Measurements from ENCODE around the gene CNTFR. TPM values are rescaled to one million over a fixed set of nuclear protein-coding genes. Genes with fewer than 3 reads are reported as not detected.
A peak's percentile ranks its signal among the peaks of the same experiment; 100 is the strongest.

CNTFR gene
- total and polyA plus RNA-seq, 2 donors (not counting 1 experiment from before 2014, with no cell fraction given): not detected

- no peaks in the 10 kb centered on the region for H3K9me3 Mint-ChIP-seq (ENCODE audit: insufficient read depth)
- intact Hi-C loops (cut with micrococcal nuclease): loop anchor here (2.0 kb wide), 1 partner anchor 15 kb away; the partner anchor contains the start of gene RPP25L
- Histone ChIP-seq H3K27ac (ENCODE audit: low read length in 2 of 2) (no peak overlapping the region), H3K9ac (ENCODE audit: low read length) (peak overlapping the region; percentile 53), H2AFZ (ENCODE audit: insufficient read depth, low read depth, low read length, poor library complexity, severe bottlenecking) (peak overlapping the region; percentile 58), H3K36me3 (replicated peaks in 1 of 2; ENCODE audit: control extremely low read depth in 1 of 2, control insufficient read depth in 1 of 2, extremely low read depth in 1 of 2, insufficient read depth in 2 of 2, low read length in 1 of 2) (no peaks in the 10 kb centered on the region), H3K4me3 (ENCODE audit: control extremely low read depth in 1 of 5, extremely low read depth in 1 of 5, insufficient read depth in 1 of 5, low read depth in 2 of 5, low read length in 4 of 5) (peak overlapping the region in 3 of 5 experiments; percentile 38 to 57 (median 51)), H4K20me1 (ENCODE audit: control insufficient read depth, insufficient read depth, low read length, poor library complexity, severe bottlenecking) (peaks cover 6% of the 10 kb centered on the region), H3K4me1 (ENCODE audit: control insufficient read depth in 2 of 2, insufficient read depth in 2 of 2, low read length in 2 of 2) (peaks cover 35 to 42% of the 10 kb centered on the region in 2 donors), H3K9me3 (ENCODE audit: control extremely low read depth in 1 of 3, control insufficient read depth in 2 of 3, insufficient read depth in 1 of 3, low read length in 2 of 3) (peaks cover 0 to 30% (median 0%) of the 10 kb centered on the region in 3 donors), H3K79me2 (ENCODE audit: control insufficient read depth, insufficient read depth, low read length) (no peaks in the 10 kb centered on the region), H3K4me2 (replicated peaks; ENCODE audit: low read depth, low read length, poor library complexity, severe bottlenecking) (peak overlapping the region; percentile 81), H3K27me3 (replicated peaks in 1 of 4; ENCODE audit: control extremely low read depth in 1 of 4, control insufficient read depth in 3 of 4, insufficient read depth in 4 of 4, low read length in 3 of 4) (peaks cover 0 to 76% (median 57%) of the 10 kb centered on the region in 4 experiments)
- ChIA-PET POLR2A (no interaction called here), CTCF (interaction anchor here (1.0 kb wide), 1 partner anchor 8 kb away, joined by 3 read pairs; the partner anchor contains the start of gene DCTN3)
- H3K27me3 Mint-ChIP-seq: peaks cover 61% of the 10 kb centered on the region
- H3K4me1 Mint-ChIP-seq: peaks cover 22% of the 10 kb centered on the region
- no peak for ATAC-seq (ENCODE audit: low read depth)
- TF ChIP-seq, protein P1, sequence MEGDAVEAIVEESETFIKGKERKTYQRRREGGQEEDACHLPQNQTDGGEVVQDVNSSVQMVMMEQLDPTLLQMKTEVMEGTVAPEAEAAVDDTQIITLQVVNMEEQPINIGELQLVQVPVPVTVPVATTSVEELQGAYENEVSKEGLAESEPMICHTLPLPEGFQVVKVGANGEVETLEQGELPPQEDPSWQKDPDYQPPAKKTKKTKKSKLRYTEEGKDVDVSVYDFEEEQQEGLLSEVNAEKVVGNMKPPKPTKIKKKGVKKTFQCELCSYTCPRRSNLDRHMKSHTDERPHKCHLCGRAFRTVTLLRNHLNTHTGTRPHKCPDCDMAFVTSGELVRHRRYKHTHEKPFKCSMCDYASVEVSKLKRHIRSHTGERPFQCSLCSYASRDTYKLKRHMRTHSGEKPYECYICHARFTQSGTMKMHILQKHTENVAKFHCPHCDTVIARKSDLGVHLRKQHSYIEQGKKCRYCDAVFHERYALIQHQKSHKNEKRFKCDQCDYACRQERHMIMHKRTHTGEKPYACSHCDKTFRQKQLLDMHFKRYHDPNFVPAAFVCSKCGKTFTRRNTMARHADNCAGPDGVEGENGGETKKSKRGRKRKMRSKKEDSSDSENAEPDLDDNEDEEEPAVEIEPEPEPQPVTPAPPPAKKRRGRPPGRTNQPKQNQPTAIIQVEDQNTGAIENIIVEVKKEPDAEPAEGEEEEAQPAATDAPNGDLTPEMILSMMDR (IDR thresholded peaks at IDR 0.05): no peak
- TF ChIP-seq EZH2 (IDR thresholded peaks at IDR 0.05; ENCODE audit: borderline replicate concordance, insufficient read depth, low read depth, low read length, poor library complexity, severe bottlenecking): peak; percentile 84
- H3K27ac Mint-ChIP-seq: peak overlapping the region; percentile 1
- H3K4me3 Mint-ChIP-seq: peak overlapping the region; percentile 85
- 37% methylated on average over 20 of the region's 20 CpGs for WGBS (ENCODE audit: insufficient coverage)
- DNase-seq: no peak
These were observed 38.5 kb upstream of the CNTFR start for GRCh38 chr9:34627716-34628655.

GRCh38 chr9:34625186-34625486 lies 35.6 kb upstream of the CNTFR start:
- H3K4me1 Mint-ChIP-seq: peaks cover 35% of the 10 kb centered on the region
- no peak overlapping the region for H3K27ac Mint-ChIP-seq
- Histone ChIP-seq H3K4me3 (ENCODE audit: control extremely low read depth in 1 of 5, extremely low read depth in 1 of 5, insufficient read depth in 1 of 5, low read depth in 2 of 5, low read length in 4 of 5) (no peak overlapping the region), H3K36me3 (replicated peaks in 1 of 2; ENCODE audit: control extremely low read depth in 1 of 2, control insufficient read depth in 1 of 2, extremely low read depth in 1 of 2, insufficient read depth in 2 of 2, low read length in 1 of 2) (no peaks in the 10 kb centered on the region), H2AFZ (ENCODE audit: insufficient read depth, low read depth, low read length, poor library complexity, severe bottlenecking) (no peak overlapping the region), H3K27me3 (replicated peaks in 1 of 4; ENCODE audit: control extremely low read depth in 1 of 4, control insufficient read depth in 3 of 4, insufficient read depth in 4 of 4, low read length in 3 of 4) (peaks cover 0 to 89% (median 69%) of the 10 kb centered on the region in 4 experiments), H3K4me2 (replicated peaks; ENCODE audit: low read depth, low read length, poor library complexity, severe bottlenecking) (no peak overlapping the region), H3K9ac (ENCODE audit: low read length) (no peak overlapping the region), H4K20me1 (ENCODE audit: control insufficient read depth, insufficient read depth, low read length, poor library complexity, severe bottlenecking) (peaks cover 6% of the 10 kb centered on the region), H3K27ac (ENCODE audit: low read length in 2 of 2) (no peak overlapping the region), H3K4me1 (ENCODE audit: control insufficient read depth in 2 of 2, insufficient read depth in 2 of 2, low read length in 2 of 2) (peaks cover 42 to 55% of the 10 kb centered on the region in 2 donors), H3K9me3 (ENCODE audit: control extremely low read depth in 1 of 3, control insufficient read depth in 2 of 3, insufficient read depth in 1 of 3, low read length in 2 of 3) (peaks cover 0 to 45% (median 1%) of the 10 kb centered on the region in 3 donors), H3K79me2 (ENCODE audit: control insufficient read depth, insufficient read depth, low read length) (peaks cover 11% of the 10 kb centered on the region)
- TF ChIP-seq, protein P1 (IDR thresholded peaks at IDR 0.05): no peak
- TF ChIP-seq EZH2 (IDR thresholded peaks at IDR 0.05; ENCODE audit: borderline replicate concordance, insufficient read depth, low read depth, low read length, poor library complexity, severe bottlenecking): no peak
- WGBS (ENCODE audit: insufficient coverage): 73% methylated on average over 3 of the region's 3 CpGs
- CTCF ChIA-PET: interaction anchor here (1.0 to 7.6 kb wide), 4 partner anchors 8 to 34 kb away, joined by 3 to 64 read pairs (median 4); no protein-coding TSS in a partner anchor
- DNase-seq: no peak
- no peak for ATAC-seq (ENCODE audit: low read depth)
- H3K27me3 Mint-ChIP-seq: peaks cover 72% of the 10 kb centered on the region
- no peaks in the 10 kb centered on the region for H3K9me3 Mint-ChIP-seq (ENCODE audit: insufficient read depth)
- intact Hi-C loops (cut with micrococcal nuclease): no loop called here
- H3K4me3 Mint-ChIP-seq: peak overlapping the region; percentile 29
- POLR2A ChIA-PET: interaction anchor here (0.5 kb wide), 2 partner anchors 86 to 852 kb away, joined by 3 to 8 read pairs; no protein-coding TSS in a partner anchor

Measured in B cell (primary cell).